ENCODE measurements around the gene AQR.
"Not testable (repeated sequence)": the region's sequence is repeated elsewhere in the genome, so short reads cannot be mapped to it uniquely, and the experiment has no call there.

Gene AQR

GRCh38 chr15:34969340-34970097 is at the start of gene AQR:
AQR (minus strand) TSS chr15:34969742; CDS start chr15:34969613, 129 bp downstream.
- DNase-seq (ENCODE audit: low spot score): peak; percentile 91

- no peak for DNase-seq (ENCODE audit: low spot score)
Measured at GRCh38 chr15:35014241-35014640, 44.7 kb upstream of the AQR start.

GRCh38 chr15:35013370-35013769 is 43.8 kb upstream of the AQR start:
- no peak for DNase-seq (ENCODE audit: low spot score)

- DNase-seq (ENCODE audit: low spot score): no peak
Measured at GRCh38 chr15:35007397-35007796, 37.9 kb upstream of the AQR start.

GRCh38 chr15:35005933-35006332 is 36.4 kb upstream of the AQR start:
- no peak for DNase-seq (ENCODE audit: low spot score)

- DNase-seq (ENCODE audit: low spot score): no peak
Measured at GRCh38 chr15:35003928-35004327, 34.4 kb upstream of the AQR start.

- DNase-seq (ENCODE audit: low spot score): peak; percentile 71
Measured at GRCh38 chr15:35000511-35000910, 31.0 kb upstream of the AQR start.

- DNase-seq (ENCODE audit: low spot score): no peak
Measured at GRCh38 chr15:34999906-35000305, 30.4 kb upstream of the AQR start.

GRCh38 chr15:34994925-34995324 is 25.4 kb upstream of the AQR start:
- DNase-seq (ENCODE audit: low spot score): no peak

- DNase-seq (ENCODE audit: low spot score): no peak
Measured at GRCh38 chr15:34993877-34994276, 24.3 kb upstream of the AQR start.

GRCh38 chr15:34993412-34993811 is 23.9 kb upstream of the AQR start:
- DNase-seq (ENCODE audit: low spot score): no peak

- peak; percentile 93 for DNase-seq (ENCODE audit: low spot score)
Measured at GRCh38 chr15:34988027-34988902, 18.7 kb upstream of the AQR start, which contains the start of gene ZNF770. ZNF770 (minus strand) TSS chr15:34988287; CDS start chr15:34983434, 4,853 bp downstream.

GRCh38 chr15:34987609-34988026 is 18.1 kb upstream of the AQR start:
- peak; percentile 17 for DNase-seq (ENCODE audit: low spot score)

- DNase-seq (ENCODE audit: low spot score): peak; percentile 9
Measured at GRCh38 chr15:34986771-34987480, 17.4 kb upstream of the AQR start.

GRCh38 chr15:34986326-34986725 is 16.8 kb upstream of the AQR start:
- DNase-seq (ENCODE audit: low spot score): no peak

- no peak for DNase-seq (ENCODE audit: low spot score)
Measured at GRCh38 chr15:34984889-34985630, 15.5 kb upstream of the AQR start.

GRCh38 chr15:34976743-34977142 is 7.2 kb upstream of the AQR start:
- DNase-seq (ENCODE audit: low spot score): no peak

- DNase-seq (ENCODE audit: low spot score): no peak
Measured at GRCh38 chr15:34976073-34976472, 6.5 kb upstream of the AQR start.

GRCh38 chr15:34973512-34973911 is 4.0 kb upstream of the AQR start:
- no peak for DNase-seq (ENCODE audit: low spot score)

GRCh38 chr15:34970098-34970643 is 629 bp upstream of the AQR start:
- not testable (repeated sequence) for DNase-seq (ENCODE audit: low spot score)

GRCh38 chr15:34964277-34964676 is 5.3 kb downstream of the AQR start:
- no peak for DNase-seq (ENCODE audit: low spot score)
